CD8-positive, alpha-beta memory T cell (primary cell): ENCODE data around the gene METTL16. TPM values are rescaled to one million over a fixed set of nuclear protein-coding genes. Genes with fewer than 3 reads are reported as not detected.
A peak's percentile ranks its signal among the peaks of the same experiment; 100 is the strongest.

Experiments used
- CTCF ChIA-PET: fragments of 350-600 bp; sonication (Branson Sonifier 250); formaldehyde crosslinking; loops from one replicate; lab custom pipeline; 2021; ENCODE audit warnings: antibody characterized with exemption; lab: Charles Lee
- POLR2A ChIA-PET: fragments of 350-600 bp; sonication (Branson Sonifier 250); formaldehyde crosslinking; loops from one replicate; lab custom pipeline; 2021; ENCODE audit warnings: antibody characterized with exemption; lab: Charles Lee
- DNase-seq, 5 donors: peaks; one replicate each; pipeline versions ENCODE4 v3.0.0 to v3.0.0-alpha.2; 2020 to 2022; ENCODE audit warnings: mixed read lengths in 1 of 5
- H3K27ac ChIP-seq: one replicate; pipeline ENCODE4 v1.7.0; 2013; ENCODE audit warnings: low read depth, mild to moderate bottlenecking, low read length, moderate library complexity
- H3K27me3 ChIP-seq: 2 replicates; pipeline ENCODE4 v1.7.0; 2013; ENCODE audit warnings: low read length, mild to moderate bottlenecking; ENCODE audit not compliant: insufficient read depth, poor library complexity, severe bottlenecking
- H3K36me3 ChIP-seq: 2 replicates; pipeline ENCODE4 v1.7.0; 2013; ENCODE audit warnings: mild to moderate bottlenecking, low read length, moderate library complexity; ENCODE audit not compliant: insufficient read depth
- H3K4me1 ChIP-seq: 2 replicates; pipeline ENCODE4 v1.7.0; 2013; ENCODE audit warnings: mild to moderate bottlenecking, low read length, moderate library complexity; ENCODE audit not compliant: insufficient read depth
- H3K4me3 ChIP-seq: 2 replicates; pipeline ENCODE4 v1.7.0; 2013; ENCODE audit warnings: mild to moderate bottlenecking, low read length
- H3K9me3 ChIP-seq: 2 replicates; pipeline ENCODE4 v1.7.0; 2013; ENCODE audit warnings: mild to moderate bottlenecking, low read length
- H3K27ac Mint-ChIP-seq, 8 donors: one replicate each; pipeline ENCODE4 v1.8.0; 2020 to 2021; ENCODE audit warnings: mixed read lengths in 8 of 8, mild to moderate bottlenecking in 6 of 8, inconsistent platforms in 3 of 8, moderate library complexity in 3 of 8
- H3K27me3 Mint-ChIP-seq, 2 donors: one replicate each; pipeline ENCODE4 v1.8.0; 2020 to 2021; ENCODE audit warnings: mixed read lengths in 2 of 2, mild to moderate bottlenecking in 1 of 2, moderate library complexity in 1 of 2
- H3K36me3 Mint-ChIP-seq, 3 donors: one replicate each; pipeline ENCODE4 v1.8.0; 2020 to 2021; ENCODE audit warnings: mixed read lengths in 3 of 3, inconsistent platforms in 1 of 3, mild to moderate bottlenecking in 1 of 3
- H3K4me1 Mint-ChIP-seq, 3 donors: one replicate each; pipeline ENCODE4 v1.8.0; 2020 to 2021; ENCODE audit warnings: mixed read lengths in 3 of 3, inconsistent platforms in 1 of 3, mild to moderate bottlenecking in 1 of 3
- H3K4me3 Mint-ChIP-seq, 7 donors: one replicate each; pipeline ENCODE4 v1.8.0; 2020 to 2021; ENCODE audit warnings: mixed read lengths in 7 of 7, mild to moderate bottlenecking in 6 of 7, moderate library complexity in 4 of 7, inconsistent platforms in 2 of 7
- H3K9me3 Mint-ChIP-seq, 5 donors: one replicate each; pipeline ENCODE4 v1.8.0; 2020 to 2022; ENCODE audit warnings: mixed read lengths in 5 of 5, mild to moderate bottlenecking in 3 of 5, moderate library complexity in 2 of 5, inconsistent platforms in 1 of 5
- polyA plus RNA-seq: library from polyadenylated mRNA; unstranded; fragments of 300-500 nt; fragmentation: Illumina TruSeq; gene quantifications from one replicate; pipeline ENCODE4 v1.2.3, GENCODE V29; 2021
- total RNA-seq, 2 experiments: library from RNA; stranded (reverse); gene quantifications; one replicate each; pipeline ENCODE4 v1.2.3, GENCODE V29; 2021

METTL16 gene
- total and polyA plus RNA-seq, 3 experiments from 2014 or later = 30.3 to 72.0 (median 67.2) TPM

DNA sequence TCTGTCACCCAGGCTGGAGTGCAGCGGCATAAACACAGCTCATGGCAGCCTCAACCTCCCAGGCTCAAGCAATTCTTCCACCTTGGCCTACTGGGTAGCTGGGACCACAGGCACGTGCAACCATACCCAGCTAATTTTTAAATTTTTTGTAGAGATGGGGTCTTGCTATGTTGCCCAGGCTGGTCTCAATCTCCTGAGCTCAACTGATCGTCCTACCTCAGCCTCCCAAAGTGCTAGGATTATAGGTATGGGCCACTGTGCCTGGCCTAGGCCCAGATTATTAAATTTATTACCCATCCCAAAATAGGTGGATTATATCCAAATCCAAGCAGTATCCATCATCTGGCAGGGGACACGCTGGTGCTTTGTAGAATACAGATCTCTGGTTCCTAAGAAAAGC is 53.8 kb downstream of the METTL16 start:
- H3K9me3 ChIP-seq = no peaks in the 10 kb centered on the region
- no peak overlapping the region for H3K27ac ChIP-seq
- H3K27me3 ChIP-seq = no peaks in the 10 kb centered on the region
- Mint-ChIP-seq H3K9me3 (no peaks in the 10 kb centered on the region), H3K4me1 (no peaks in the 10 kb centered on the region), H3K4me3 (no peak overlapping the region), H3K36me3 (peaks cover 0 to 71% (median 6%) of the 10 kb centered on the region in 3 donors), H3K27ac (no peak overlapping the region), H3K27me3 (no peaks in the 10 kb centered on the region)
- ChIA-PET CTCF (interaction anchor here (0.6 kb wide), 1 partner anchor 358 kb away, joined by 4 read pairs; no protein-coding TSS in a partner anchor), POLR2A (no interaction called here)
- DNase-seq = no peak
- no peaks in the 10 kb centered on the region for H3K4me1 ChIP-seq
- H3K4me3 ChIP-seq = no peak overlapping the region
- peaks cover 10% of the 10 kb centered on the region for H3K36me3 ChIP-seq

DNA sequence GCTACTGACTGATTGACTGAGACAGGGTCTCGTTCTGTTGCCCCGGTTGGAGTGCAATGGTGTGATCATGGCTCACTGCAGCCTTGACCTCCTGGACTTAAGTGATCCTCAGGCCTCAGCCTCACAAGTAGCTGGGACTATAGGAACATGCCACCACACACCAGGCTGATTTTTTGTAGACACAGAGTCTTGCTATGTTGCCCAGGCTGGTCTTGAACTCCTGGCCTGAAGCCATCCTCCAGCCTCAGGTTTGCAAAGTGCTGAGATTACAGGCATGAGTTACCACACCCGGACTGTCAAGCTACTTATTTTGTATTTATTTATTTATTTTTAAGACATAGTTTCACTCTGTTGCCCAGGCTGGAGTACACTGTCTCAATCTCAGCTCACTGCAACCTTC is 55.2 kb downstream of the METTL16 start:
- Mint-ChIP-seq H3K27me3 (no peaks in the 10 kb centered on the region), H3K36me3 (peaks cover 0 to 69% (median 1%) of the 10 kb centered on the region in 3 donors), H3K4me1 (peaks cover 0 to 3% (median 3%) of the 10 kb centered on the region in 3 donors), H3K9me3 (no peaks in the 10 kb centered on the region), H3K27ac (peak overlapping the region in 1 of 8 donors; percentile 72), H3K4me3 (no peak overlapping the region)
- H3K27ac ChIP-seq = no peak overlapping the region
- no peaks in the 10 kb centered on the region for H3K27me3 ChIP-seq
- peaks cover 6% of the 10 kb centered on the region for H3K36me3 ChIP-seq
- H3K4me3 ChIP-seq = no peak overlapping the region
- H3K9me3 ChIP-seq = no peaks in the 10 kb centered on the region
- ChIA-PET POLR2A (interaction anchor here (0.6 kb wide), 1 partner anchor 427 kb away, joined by 3 read pairs; no protein-coding TSS in a partner anchor), CTCF (no interaction called here)
- no peaks in the 10 kb centered on the region for H3K4me1 ChIP-seq
- no peak for DNase-seq

DNA sequence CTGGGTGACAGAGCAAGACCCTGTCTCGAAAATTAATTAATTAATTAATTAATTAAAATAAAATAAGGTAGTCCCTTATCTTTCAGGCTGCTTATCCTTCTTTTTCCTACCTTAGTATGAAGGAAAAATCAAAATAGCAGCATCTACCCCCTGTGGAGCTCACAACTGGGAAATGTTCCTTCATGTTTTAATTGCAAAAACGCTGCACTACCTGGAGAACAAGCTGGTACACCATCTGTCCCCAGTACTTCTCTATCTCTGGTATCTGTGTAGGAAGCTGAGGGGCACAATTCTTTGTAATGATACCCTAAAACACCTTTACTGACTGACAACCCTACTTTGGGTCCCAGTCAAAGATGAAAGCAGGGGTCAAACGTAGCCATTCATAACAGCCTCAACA is 55.7 kb downstream of the METTL16 start:
- ChIA-PET CTCF (no interaction called here), POLR2A (interaction anchor here (0.6 kb wide), 1 partner anchor 426 kb away, joined by 3 read pairs; no protein-coding TSS in a partner anchor)

DNA sequence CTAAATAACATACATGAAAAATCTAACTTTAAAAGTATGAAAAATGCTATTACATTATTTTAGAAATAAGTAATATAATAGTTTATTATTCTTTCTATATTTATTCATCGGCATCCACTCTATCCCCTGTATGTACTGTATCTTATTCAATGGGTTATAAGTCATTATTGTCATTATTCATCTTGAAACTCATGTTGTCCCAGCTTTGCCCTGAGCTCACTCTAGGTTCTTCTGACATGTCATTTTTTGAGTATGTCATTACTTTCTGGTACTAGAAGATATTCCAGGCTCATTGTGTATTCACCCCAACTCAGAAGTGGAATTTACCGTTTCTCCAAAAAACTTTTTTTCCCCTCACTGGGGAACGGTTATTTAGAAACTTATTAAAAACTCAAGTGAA is 57.8 kb downstream of the METTL16 start:
- H3K27ac Mint-ChIP-seq = peak overlapping the region in 1 of 8 donors; percentile 29
- CTCF ChIA-PET = no interaction called here

More for the DNA sequence above, 55.7 kb downstream of the METTL16 start:
- Histone ChIP-seq H3K27ac (no peak overlapping the region), H3K36me3 (peaks cover 6% of the 10 kb centered on the region), H3K27me3 (no peaks in the 10 kb centered on the region), H3K4me1 (no peaks in the 10 kb centered on the region), H3K4me3 (no peak overlapping the region), H3K9me3 (no peaks in the 10 kb centered on the region)
- Mint-ChIP-seq H3K27me3 (no peaks in the 10 kb centered on the region), H3K9me3 (no peaks in the 10 kb centered on the region), H3K36me3 (peaks cover 0 to 66% (median 1%) of the 10 kb centered on the region in 3 donors), H3K27ac (peak overlapping the region in 1 of 8 donors; percentile 52), H3K4me1 (peaks cover 0 to 3% (median 3%) of the 10 kb centered on the region in 3 donors), H3K4me3 (no peak overlapping the region)
- no peak for DNase-seq

DNA sequence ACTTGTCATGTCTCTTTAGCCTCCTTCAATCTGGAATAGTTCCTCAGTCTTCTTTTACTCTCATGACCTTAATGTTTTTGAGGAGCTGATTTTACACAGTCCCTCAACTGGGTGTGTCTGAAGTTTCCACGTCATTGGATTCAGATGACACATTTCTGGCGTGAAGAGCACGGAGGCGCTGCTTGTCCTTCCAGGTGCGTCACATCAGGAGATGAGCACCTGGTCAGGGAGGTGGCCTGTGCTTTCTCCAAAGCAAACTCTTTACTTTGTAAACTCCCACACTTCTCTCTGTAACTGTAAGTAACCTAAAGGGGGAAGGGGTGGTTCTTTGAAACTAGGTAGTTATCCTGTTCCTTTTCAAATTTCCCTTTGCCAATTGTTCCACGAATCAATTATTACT is 58.4 kb downstream of the METTL16 start:
- CTCF ChIA-PET = no interaction called here
- H3K4me3 Mint-ChIP-seq = no peak overlapping the region
- no peaks in the 10 kb centered on the region for H3K36me3 ChIP-seq

More for the DNA sequence above, 57.8 kb downstream of the METTL16 start:
- DNase-seq = no peak
- H3K9me3 ChIP-seq = no peaks in the 10 kb centered on the region
- H3K4me3 ChIP-seq = no peak overlapping the region
- H3K4me1 ChIP-seq = no peaks in the 10 kb centered on the region
- Mint-ChIP-seq H3K36me3 (peaks cover 0 to 59% (median 1%) of the 10 kb centered on the region in 3 donors), H3K27me3 (no peaks in the 10 kb centered on the region), H3K4me1 (peaks cover 0 to 11% (median 3%) of the 10 kb centered on the region in 3 donors), H3K9me3 (no peaks in the 10 kb centered on the region), H3K4me3 (no peak overlapping the region)
- H3K36me3 ChIP-seq = peaks cover 3% of the 10 kb centered on the region
- H3K27ac ChIP-seq = no peak overlapping the region
- POLR2A ChIA-PET = no interaction called here
- no peaks in the 10 kb centered on the region for H3K27me3 ChIP-seq

DNA sequence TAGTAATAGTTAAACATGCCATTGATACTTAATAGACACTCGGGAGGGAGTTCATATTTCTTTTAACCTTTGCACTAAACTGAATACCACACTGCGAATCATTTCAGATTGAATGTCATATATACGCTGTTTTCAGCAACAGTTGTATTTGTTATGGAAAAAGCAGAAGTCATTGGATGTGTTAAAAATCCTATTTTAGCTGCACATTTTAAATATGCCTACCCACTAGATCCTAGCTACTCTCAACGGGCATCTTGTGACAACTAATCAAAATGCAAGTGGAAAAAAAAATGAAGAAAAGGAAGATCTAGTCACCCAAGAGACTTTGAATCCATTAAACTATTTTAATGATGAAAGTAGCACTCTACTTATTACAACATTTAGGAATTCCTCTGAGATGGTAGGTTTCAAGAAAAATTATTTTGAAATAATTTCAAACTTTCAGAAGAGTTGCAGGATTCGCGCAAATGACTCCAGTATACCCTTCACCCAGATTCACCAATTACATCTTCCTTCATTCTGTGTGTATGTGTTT is 59.4 kb downstream of the METTL16 start:
- Mint-ChIP-seq H3K4me1 (peaks cover 0 to 11% (median 3%) of the 10 kb centered on the region in 3 donors), H3K9me3 (no peaks in the 10 kb centered on the region), H3K36me3 (peaks cover 0 to 48% (median 1%) of the 10 kb centered on the region in 3 donors), H3K27ac (peak overlapping the region in 2 of 8 donors; percentile 40 to 77), H3K4me3 (no peak overlapping the region), H3K27me3 (no peaks in the 10 kb centered on the region)
- ChIA-PET POLR2A (interaction anchor here (0.6 kb wide), 1 partner anchor 65 kb away, joined by 5 read pairs; no protein-coding TSS in a partner anchor), CTCF (no interaction called here)
- no peak overlapping the region for H3K4me3 ChIP-seq
- H3K27ac ChIP-seq = no peak overlapping the region
- DNase-seq = no peak
- no peaks in the 10 kb centered on the region for H3K9me3 ChIP-seq
- no peaks in the 10 kb centered on the region for H3K36me3 ChIP-seq
- H3K27me3 ChIP-seq = no peaks in the 10 kb centered on the region
- H3K4me1 ChIP-seq = no peaks in the 10 kb centered on the region

More for the DNA sequence above, 58.4 kb downstream of the METTL16 start:
- no peaks in the 10 kb centered on the region for H3K27me3 ChIP-seq
- no peaks in the 10 kb centered on the region for H3K4me1 ChIP-seq
- H3K4me1 Mint-ChIP-seq = peaks cover 0 to 11% (median 3%) of the 10 kb centered on the region in 3 donors
- POLR2A ChIA-PET = no interaction called here
- no peaks in the 10 kb centered on the region for H3K27me3 Mint-ChIP-seq
- no peaks in the 10 kb centered on the region for H3K9me3 ChIP-seq
- peak overlapping the region in 1 of 8 donors; percentile 3 for H3K27ac Mint-ChIP-seq
- H3K9me3 Mint-ChIP-seq = no peaks in the 10 kb centered on the region
- no peak overlapping the region for H3K4me3 ChIP-seq
- DNase-seq = no peak
- peaks cover 0 to 55% (median 1%) of the 10 kb centered on the region in 3 donors for H3K36me3 Mint-ChIP-seq
- no peak overlapping the region for H3K27ac ChIP-seq

DNA sequence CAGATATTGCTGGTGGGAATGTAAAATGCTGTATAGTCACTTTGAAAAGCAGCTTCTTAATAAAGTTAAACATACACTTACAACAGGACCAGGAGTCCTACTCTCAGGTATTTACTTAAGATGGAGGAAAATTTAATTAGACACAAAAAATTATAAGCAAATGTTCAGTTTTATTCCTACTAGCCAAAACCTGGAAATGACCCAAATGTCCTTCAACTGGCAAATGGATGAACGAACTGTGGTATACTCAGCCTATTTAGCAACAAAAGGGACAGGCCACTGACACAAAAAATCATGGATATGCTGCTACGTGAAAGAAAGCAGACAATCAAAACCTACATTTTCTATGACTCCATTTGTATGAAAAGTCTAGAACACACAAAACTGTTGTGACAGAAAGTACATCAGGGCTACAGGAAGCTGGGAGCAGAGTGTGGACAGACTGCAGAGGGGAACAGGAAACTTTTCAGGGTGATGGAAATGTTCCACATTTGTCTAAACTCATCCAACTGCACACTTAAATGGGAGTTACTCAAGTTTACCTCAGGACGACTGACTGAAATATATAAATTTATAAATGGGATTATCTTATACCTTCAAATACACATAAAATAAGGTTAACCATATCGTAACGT is 61.6 kb downstream of the METTL16 start:
- H3K9me3 ChIP-seq = no peaks in the 10 kb centered on the region
- CTCF ChIA-PET = no interaction called here
- H3K27me3 ChIP-seq = no peaks in the 10 kb centered on the region
- H3K36me3 ChIP-seq = no peaks in the 10 kb centered on the region
- no peaks in the 10 kb centered on the region for H3K27me3 Mint-ChIP-seq
- H3K36me3 Mint-ChIP-seq = peaks cover 6 to 46% (median 7%) of the 10 kb centered on the region in 3 donors
- POLR2A ChIA-PET = no interaction called here
- peaks cover 0 to 4% (median 1%) of the 10 kb centered on the region in 5 donors for H3K9me3 Mint-ChIP-seq
- no peak overlapping the region for H3K4me3 ChIP-seq
- no peak overlapping the region for H3K27ac ChIP-seq
- H3K27ac Mint-ChIP-seq = peak overlapping the region in 3 of 8 donors; percentile 13 to 78 (median 50)
- no peaks in the 10 kb centered on the region for H3K4me1 ChIP-seq
- no peak for DNase-seq
- no peak overlapping the region for H3K4me3 Mint-ChIP-seq
- peaks cover 0 to 11% (median 3%) of the 10 kb centered on the region in 3 donors for H3K4me1 Mint-ChIP-seq

DNA sequence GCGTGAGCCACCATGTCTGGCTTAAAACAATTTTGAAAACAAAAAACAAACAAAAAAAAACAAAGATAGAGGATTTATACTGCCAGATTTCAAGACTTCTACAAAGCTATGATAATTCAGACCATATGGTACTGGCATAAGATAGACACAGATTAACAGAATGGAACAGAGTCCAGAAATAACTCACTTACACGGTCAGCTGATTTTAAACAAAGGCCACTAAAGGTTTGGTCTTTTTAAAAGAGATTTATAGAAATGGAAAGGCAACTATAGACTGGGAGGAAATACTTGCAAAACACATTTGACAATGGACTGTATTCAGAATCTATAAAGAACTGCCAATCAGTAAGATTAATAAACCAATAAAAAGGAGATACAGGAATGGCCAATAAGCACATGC is 62.2 kb downstream of the METTL16 start:
- CTCF ChIA-PET = no interaction called here
- peak overlapping the region in 1 of 8 donors; percentile 20 for H3K27ac Mint-ChIP-seq
- no peaks in the 10 kb centered on the region for H3K36me3 ChIP-seq
- POLR2A ChIA-PET = interaction anchor here (0.7 kb wide), 1 partner anchor 342 kb away, joined by 3 read pairs; no protein-coding TSS in a partner anchor
- no peaks in the 10 kb centered on the region for H3K4me1 ChIP-seq
- H3K4me3 ChIP-seq = no peak overlapping the region
- H3K4me3 Mint-ChIP-seq = no peak overlapping the region
- H3K27me3 ChIP-seq = no peaks in the 10 kb centered on the region
- DNase-seq = no peak
- peaks cover 6 to 48% (median 9%) of the 10 kb centered on the region in 3 donors for H3K36me3 Mint-ChIP-seq
- peaks cover 0 to 4% (median 1%) of the 10 kb centered on the region in 5 donors for H3K9me3 Mint-ChIP-seq
- no peaks in the 10 kb centered on the region for H3K9me3 ChIP-seq
- peaks cover 0 to 11% (median 3%) of the 10 kb centered on the region in 3 donors for H3K4me1 Mint-ChIP-seq
- H3K27me3 Mint-ChIP-seq = no peaks in the 10 kb centered on the region
- H3K27ac ChIP-seq = no peak overlapping the region
